ENCODE measurements around the gene MARK2.

The MARK2 gene

GRCh38 chr11:63922673-63923192 lies 83.8 kb downstream of the MARK2 start:
- no peak for DNase-seq (ENCODE audit: low read depth, low spot score)

- DNase-seq (ENCODE audit: low read depth, low spot score): no peak
Measured at GRCh38 chr11:63923319-63923718, 84.4 kb downstream of the MARK2 start.

GRCh38 chr11:63929616-63930015 lies 90.7 kb downstream of the MARK2 start:
- no peak for DNase-seq (ENCODE audit: low read depth, low spot score)

GRCh38 chr11:63931045-63931444 lies 92.1 kb downstream of the MARK2 start:
- no peak for DNase-seq (ENCODE audit: low read depth, low spot score)

GRCh38 chr11:63931876-63932275 lies 93.0 kb downstream of the MARK2 start:
- DNase-seq (ENCODE audit: low read depth, low spot score): no peak

GRCh38 chr11:63933459-63933858 lies 94.5 kb downstream of the MARK2 start:
- DNase-seq (ENCODE audit: low read depth, low spot score): no peak

- no peak for DNase-seq (ENCODE audit: low read depth, low spot score)
Measured at GRCh38 chr11:63937713-63938478, 99.0 kb downstream of the MARK2 start.

- DNase-seq (ENCODE audit: low read depth, low spot score): peak; percentile 80
Measured at GRCh38 chr11:63938479-63939396, 99.8 kb downstream of the MARK2 start, which contains the start of gene NAA40. NAA40 (plus strand) TSS chr11:63939002; CDS start chr11:63939097, 95 bp downstream.

GRCh38 chr11:63939397-63939891 lies 100.5 kb downstream of the MARK2 start:
- DNase-seq (ENCODE audit: low read depth, low spot score): no peak

GRCh38 chr11:63940786-63941185 lies 101.9 kb downstream of the MARK2 start:
- no peak for DNase-seq (ENCODE audit: low read depth, low spot score)

GRCh38 chr11:63941901-63942300 lies 103.0 kb downstream of the MARK2 start:
- DNase-seq (ENCODE audit: low read depth, low spot score): no peak

GRCh38 chr11:63942803-63943202 lies 103.9 kb downstream of the MARK2 start:
- no peak for DNase-seq (ENCODE audit: low read depth, low spot score)

- no peak for DNase-seq (ENCODE audit: low read depth, low spot score)
Measured at GRCh38 chr11:63944987-63945386, 106.1 kb downstream of the MARK2 start.

- DNase-seq (ENCODE audit: low read depth, low spot score): peak; percentile 33
Measured at GRCh38 chr11:63945477-63946163, 106.7 kb downstream of the MARK2 start.

- DNase-seq (ENCODE audit: low read depth, low spot score): no peak
Measured at GRCh38 chr11:63951779-63952536, 113.0 kb downstream of the MARK2 start.

GRCh38 chr11:63952570-63952969 lies 113.7 kb downstream of the MARK2 start:
- no peak for DNase-seq (ENCODE audit: low read depth, low spot score)

GRCh38 chr11:63958008-63958407 lies 119.1 kb downstream of the MARK2 start:
- DNase-seq (ENCODE audit: low read depth, low spot score): no peak
